Activated CD4-positive, alpha-beta T cell treated with anti-CD3 and anti-CD28 coated beads for 1 hour (primary cell): ENCODE results near the gene MILR1.
"Not testable (repeated sequence)": the region's sequence is repeated elsewhere in the genome, so short reads cannot be mapped to it uniquely, and the experiment has no call there.

Source experiments
- DNase-seq: peaks from one replicate; pipeline ENCODE4 v3.0.0-alpha.2; 2020

Gene MILR1

GRCh38 chr17:64477849-64478248 lies 28.9 kb downstream of the MILR1 start:
- DNase-seq = no peak

GRCh38 chr17:64480951-64481350 lies 32.0 kb downstream of the MILR1 start:
- no peak for DNase-seq

- DNase-seq = no peak
These were observed 35.5 kb downstream of the MILR1 start for GRCh38 chr17:64484380-64484779.

- DNase-seq = no peak
These were observed 39.4 kb downstream of the MILR1 start for GRCh38 chr17:64488301-64488700.

GRCh38 chr17:64491034-64491860 lies 42.3 kb downstream of the MILR1 start:
- peak; percentile 24 for DNase-seq

GRCh38 chr17:64491994-64492393 lies 43.1 kb downstream of the MILR1 start:
- no peak for DNase-seq

- DNase-seq = no peak
These were observed 43.7 kb downstream of the MILR1 start for GRCh38 chr17:64492481-64493109.

GRCh38 chr17:64494121-64494520 lies 45.2 kb downstream of the MILR1 start:
- no peak for DNase-seq

- DNase-seq = not testable (repeated sequence)
These were observed 46.4 kb downstream of the MILR1 start for GRCh38 chr17:64495300-64495699.

GRCh38 chr17:64496348-64496785 lies 47.5 kb downstream of the MILR1 start:
- DNase-seq = no peak

GRCh38 chr17:64496786-64497564 lies 48.1 kb downstream of the MILR1 start, which contains the start of gene POLG2:
TSS of gene POLG2 (minus strand) at chr17:64497054. CDS start at chr17:64496968, 86 bp downstream.
- DNase-seq = peak; percentile 94

GRCh38 chr17:64497565-64498035 lies 48.7 kb downstream of the MILR1 start:
- DNase-seq = no peak

GRCh38 chr17:64498308-64499203 lies 49.6 kb downstream of the MILR1 start:
- no peak for DNase-seq

GRCh38 chr17:64499805-64500486 lies 51.0 kb downstream of the MILR1 start:
- no peak for DNase-seq

- no peak for DNase-seq
These were observed 51.6 kb downstream of the MILR1 start for GRCh38 chr17:64500487-64500859.

GRCh38 chr17:64500862-64501765 lies 52.2 kb downstream of the MILR1 start:
- no peak for DNase-seq

- DNase-seq = no peak
These were observed 53.1 kb downstream of the MILR1 start for GRCh38 chr17:64502021-64502420.

GRCh38 chr17:64502809-64503208 lies 53.9 kb downstream of the MILR1 start:
- no peak for DNase-seq

- DNase-seq = no peak
These were observed 54.4 kb downstream of the MILR1 start for GRCh38 chr17:64503341-64503740.
